ENCODE measurements around the gene SAMD3. TPM values are rescaled to one million over a fixed set of nuclear protein-coding genes. Genes with fewer than 3 reads are reported as not detected.

The SAMD3 gene
- total and polyA plus RNA-seq, 2 of the 8 experiments (the other 6 are each of a cell fraction or from before 2014, with no cell fraction given): 1.8 to 1.9 TPM

GRCh38 chr6:130259557-130259956, 36.8 kb upstream of the SAMD3 start:
- no peak overlapping the region for H3K56ac ChIP-seq (replicated peaks; ENCODE audit: insufficient read length, low read depth, low read length)
- H3K79me1 ChIP-seq (ENCODE audit: low read depth, low read length): no peaks in the 10 kb centered on the region
- H4K20me1 ChIP-seq (replicated peaks in 1 of 2; ENCODE audit: control insufficient read depth in 1 of 2, insufficient read depth in 2 of 2, low read length in 2 of 2): no peaks in the 10 kb centered on the region
- H2BK12ac ChIP-seq (ENCODE audit: low read depth, low read length): no peak overlapping the region
- H3K23me2 ChIP-seq (ENCODE audit: low read depth, low read length): no peaks in the 10 kb centered on the region
- H4K5ac ChIP-seq (ENCODE audit: insufficient read length, low read depth, low read length): no peak overlapping the region
- no peak overlapping the region for H2AFZ ChIP-seq (ENCODE audit: low read length)
- peaks cover 4 to 5% of the 10 kb centered on the region in 2 experiments; a peak in 2 of 4 replicates for H3K9me3 ChIP-seq (ENCODE audit: insufficient read depth in 2 of 2, low read depth in 1 of 2, low read length in 1 of 2)
- H3K36me3 ChIP-seq (ENCODE audit: control insufficient read depth in 2 of 4, insufficient read depth in 4 of 4, low read length in 3 of 4): peaks cover 0 to 4% (median 0%) of the 10 kb centered on the region in 4 experiments; a peak in 1 of 8 replicates
- TF ChIP-seq NANOG (IDR thresholded peaks at IDR 0.05; ENCODE audit: insufficient read depth, low read depth, low read length, poor library complexity, severe bottlenecking) (no peak), SP2 (IDR thresholded peaks at IDR 0.05; ENCODE audit: low read length) (no peak), USF2 (IDR thresholded peaks at IDR 0.05; ENCODE audit: low read length) (no peak)
- H3K27ac ChIP-seq (ENCODE audit: low read depth, low read length): no peak overlapping the region
- no peak overlapping the region for H3K4ac ChIP-seq (replicated peaks; ENCODE audit: insufficient read length, low read depth, low read length)
- H3K9ac ChIP-seq (replicated peaks in 1 of 4; ENCODE audit: extremely low read depth in 1 of 4, low read depth in 3 of 4, low read length in 3 of 4): no peak overlapping the region
- no peak overlapping the region for H4K91ac ChIP-seq (replicated peaks; ENCODE audit: insufficient read length, low read length)
- H3K4me3 ChIP-seq (ENCODE audit: extremely low read depth in 1 of 4, insufficient read depth in 2 of 4, low read depth in 3 of 4, low read length in 4 of 4): no peak overlapping the region
- no peak overlapping the region for H3K4me2 ChIP-seq (ENCODE audit: insufficient read depth in 1 of 2, low read depth in 2 of 2, low read length in 2 of 2)
- no peaks in the 10 kb centered on the region for H3K79me2 ChIP-seq (ENCODE audit: control insufficient read depth in 1 of 2, insufficient read depth in 2 of 2, low read length in 2 of 2)
- no peaks in the 10 kb centered on the region for H3K4me1 ChIP-seq (replicated peaks in 1 of 4; ENCODE audit: control insufficient read depth in 3 of 4, insufficient read depth in 4 of 4, low read length in 3 of 4)
- H3K27me3 ChIP-seq (replicated peaks in 1 of 4; ENCODE audit: control insufficient read depth in 3 of 4, extremely low read depth in 1 of 4, insufficient read depth in 3 of 4, low read length in 3 of 4): no peaks in the 10 kb centered on the region
- CTCF ChIA-PET (ENCODE audit: partially characterized antibody): no interaction called here
- no peak for FAIRE-seq
- WGBS, 2 experiments (ENCODE audit: extremely low coverage in 1 of 2, insufficient coverage in 1 of 2, insufficient read length in 1 of 2, insufficient replicate concordance in 2 of 2, low coverage in 1 of 2, low lambda C conversion rate in 2 of 2, missing lambda C conversion rate in 1 of 2): 90% methylated on average over 2 of the region's 2 CpGs; no CpG with 5 or more reads in 1 of the 2 experiments
- H2BK15ac ChIP-seq (ENCODE audit: low read length): no peak overlapping the region
- H3K14ac ChIP-seq (ENCODE audit: insufficient read length): no peak overlapping the region
- no peak overlapping the region for H4K8ac ChIP-seq (ENCODE audit: extremely low read depth, insufficient read depth, low read length)
- no peak overlapping the region for H2AK5ac ChIP-seq (ENCODE audit: low read depth, low read length)
- H2BK5ac ChIP-seq (ENCODE audit: low read depth, low read length): no peak overlapping the region
- no peak overlapping the region for H2BK120ac ChIP-seq (replicated peaks; ENCODE audit: low read depth, low read length)
- POLR2A ChIA-PET (ENCODE audit: partially characterized antibody): no interaction called here
- H3K23ac ChIP-seq (ENCODE audit: insufficient read length): no peak overlapping the region
- no peak overlapping the region for H2BK20ac ChIP-seq (ENCODE audit: low read length)
- DNase-seq (ENCODE audit: low read depth in 1 of 2, low spot score in 2 of 2): no peak
- no peak overlapping the region for H3K18ac ChIP-seq (ENCODE audit: extremely low read depth, low read length)

Measured in H1 (cell line).